ENCODE data around the gene SEC23IP. TPM values are rescaled to one million over a fixed set of nuclear protein-coding genes. Genes with fewer than 3 reads are reported as not detected.

SEC23IP gene
- total RNA-seq, 2 experiments from 2014 or later, result 60.3 to 61.4 TPM

DNA sequence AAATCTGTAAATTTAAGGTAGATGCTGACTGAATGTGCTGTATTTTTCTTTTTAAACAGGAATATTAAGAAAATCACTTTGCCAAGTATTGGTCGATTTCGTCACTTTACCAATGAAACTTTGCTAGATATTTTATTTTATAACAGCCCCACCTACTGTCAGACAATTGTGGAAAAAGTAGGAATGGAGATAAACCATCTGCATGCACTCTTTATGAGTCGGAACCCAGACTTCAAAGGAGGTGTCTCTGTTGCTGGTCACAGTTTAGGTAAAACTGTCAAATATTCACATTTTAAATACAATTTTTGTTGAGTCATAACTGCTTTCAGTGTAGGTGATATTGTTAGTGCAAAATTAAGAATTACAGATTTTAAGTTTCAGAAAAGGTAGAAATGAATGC is 25.2 kb downstream of the SEC23IP start:
- Mint-ChIP-seq H3K4me1 (ENCODE audit: low read depth) (peaks cover 7% of the 10 kb centered on the region), H3K36me3 (ENCODE audit: low read depth) (peaks cover 47% of the 10 kb centered on the region), H3K27ac (no peak overlapping the region), H3K4me3 (no peak overlapping the region), H3K9me3 (no peaks in the 10 kb centered on the region), H3K27me3 (no peaks in the 10 kb centered on the region)
- DNase-seq (no peak), ATAC-seq (no peak)
- POLR2A ChIA-PET, result no interaction called here
- TF ChIP-seq, protein P1, sequence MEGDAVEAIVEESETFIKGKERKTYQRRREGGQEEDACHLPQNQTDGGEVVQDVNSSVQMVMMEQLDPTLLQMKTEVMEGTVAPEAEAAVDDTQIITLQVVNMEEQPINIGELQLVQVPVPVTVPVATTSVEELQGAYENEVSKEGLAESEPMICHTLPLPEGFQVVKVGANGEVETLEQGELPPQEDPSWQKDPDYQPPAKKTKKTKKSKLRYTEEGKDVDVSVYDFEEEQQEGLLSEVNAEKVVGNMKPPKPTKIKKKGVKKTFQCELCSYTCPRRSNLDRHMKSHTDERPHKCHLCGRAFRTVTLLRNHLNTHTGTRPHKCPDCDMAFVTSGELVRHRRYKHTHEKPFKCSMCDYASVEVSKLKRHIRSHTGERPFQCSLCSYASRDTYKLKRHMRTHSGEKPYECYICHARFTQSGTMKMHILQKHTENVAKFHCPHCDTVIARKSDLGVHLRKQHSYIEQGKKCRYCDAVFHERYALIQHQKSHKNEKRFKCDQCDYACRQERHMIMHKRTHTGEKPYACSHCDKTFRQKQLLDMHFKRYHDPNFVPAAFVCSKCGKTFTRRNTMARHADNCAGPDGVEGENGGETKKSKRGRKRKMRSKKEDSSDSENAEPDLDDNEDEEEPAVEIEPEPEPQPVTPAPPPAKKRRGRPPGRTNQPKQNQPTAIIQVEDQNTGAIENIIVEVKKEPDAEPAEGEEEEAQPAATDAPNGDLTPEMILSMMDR (IDR thresholded peaks at IDR 0.05), result no peak
- CTCF ChIA-PET, result no interaction called here
- intact Hi-C loops (cut with micrococcal nuclease), result no loop called here

DNA sequence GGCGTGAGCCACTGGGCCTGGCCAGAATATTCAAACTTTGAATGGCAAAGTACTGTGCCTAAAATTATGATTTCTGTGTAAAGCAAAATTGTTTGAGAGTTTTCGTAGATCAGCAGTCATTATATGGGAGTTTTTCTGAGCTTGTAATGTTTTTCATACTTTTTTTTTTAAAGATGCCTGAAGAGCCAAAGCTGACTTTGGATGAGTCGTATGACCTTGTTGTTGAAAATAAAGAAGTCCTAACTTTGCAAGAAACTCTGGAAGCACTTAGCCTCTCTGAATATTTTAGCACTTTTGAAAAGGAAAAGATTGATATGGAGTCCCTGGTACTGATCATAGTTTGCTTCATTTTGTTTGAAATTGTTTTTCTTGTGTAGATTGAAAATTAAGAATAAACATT is 26.7 kb downstream of the SEC23IP start:
- H3K9me3 Mint-ChIP-seq, result no peaks in the 10 kb centered on the region
- no peak overlapping the region for H3K4me3 Mint-ChIP-seq
- CTCF ChIA-PET, result no interaction called here
- intact Hi-C loops (cut with micrococcal nuclease), result no loop called here
- TF ChIP-seq, protein P1 (IDR thresholded peaks at IDR 0.05), result no peak
- H3K27me3 Mint-ChIP-seq, result no peaks in the 10 kb centered on the region
- ATAC-seq (no peak), DNase-seq (no peak)
- peaks cover 45% of the 10 kb centered on the region for H3K36me3 Mint-ChIP-seq (ENCODE audit: low read depth)
- H3K4me1 Mint-ChIP-seq (ENCODE audit: low read depth), result peaks cover 7% of the 10 kb centered on the region
- POLR2A ChIA-PET, result no interaction called here
- peak overlapping the region; percentile 38 for H3K27ac Mint-ChIP-seq

DNA sequence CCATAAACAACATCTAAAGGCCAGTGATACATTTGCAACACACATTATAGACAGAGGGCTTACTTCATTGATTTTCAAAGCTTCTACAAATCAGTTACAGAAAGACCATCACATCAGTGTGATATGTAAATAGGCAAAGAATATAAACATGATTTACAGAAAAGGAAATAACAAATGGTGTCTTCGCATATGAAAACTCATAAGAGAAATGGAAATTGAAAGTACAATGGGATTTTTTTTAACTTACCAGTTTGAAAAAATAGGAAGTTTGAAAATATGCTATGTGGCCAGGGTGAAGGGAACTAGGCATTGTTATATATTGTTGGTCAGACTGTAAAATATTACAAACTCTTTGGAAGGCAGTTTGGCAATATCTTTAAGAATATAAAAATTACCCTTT is 27.3 kb downstream of the SEC23IP start:
- TF ChIP-seq, protein P1 (IDR thresholded peaks at IDR 0.05), result no peak
- intact Hi-C loops (cut with micrococcal nuclease), result no loop called here
- no peak overlapping the region for H3K4me3 Mint-ChIP-seq
- DNase-seq, result no peak
- no peak for ATAC-seq
- no peak overlapping the region for H3K27ac Mint-ChIP-seq
- peaks cover 7% of the 10 kb centered on the region for H3K4me1 Mint-ChIP-seq (ENCODE audit: low read depth)
- H3K9me3 Mint-ChIP-seq, result no peaks in the 10 kb centered on the region
- ChIA-PET CTCF (no interaction called here), POLR2A (no interaction called here)
- no peaks in the 10 kb centered on the region for H3K27me3 Mint-ChIP-seq
- H3K36me3 Mint-ChIP-seq (ENCODE audit: low read depth), result peaks cover 43% of the 10 kb centered on the region

DNA sequence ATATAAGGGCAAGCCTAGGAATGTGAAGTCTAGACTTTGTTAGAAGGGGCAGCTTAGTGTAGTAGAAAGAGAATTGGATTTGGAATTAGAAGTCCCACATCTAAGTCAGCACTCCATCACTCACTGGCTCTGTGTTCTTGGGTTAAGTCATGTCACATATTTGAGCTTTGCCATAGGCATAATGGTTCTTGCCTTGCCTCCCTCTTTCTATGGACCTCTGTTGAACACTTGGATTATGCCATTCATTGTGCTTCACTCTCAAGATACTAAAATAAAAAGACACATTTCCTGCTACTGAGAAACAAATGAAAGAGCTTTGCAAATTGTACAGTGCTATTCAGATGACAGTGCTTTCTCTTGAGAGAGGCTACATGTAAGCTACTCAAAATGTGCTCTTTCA is 35.9 kb downstream of the SEC23IP start:
- H3K9me3 Mint-ChIP-seq, result no peaks in the 10 kb centered on the region
- H3K27me3 Mint-ChIP-seq, result no peaks in the 10 kb centered on the region
- DNase-seq (no peak), ATAC-seq (no peak)
- peaks cover 45% of the 10 kb centered on the region for H3K36me3 Mint-ChIP-seq (ENCODE audit: low read depth)
- intact Hi-C loops (cut with micrococcal nuclease), result no loop called here
- TF ChIP-seq, protein P1 (IDR thresholded peaks at IDR 0.05), result no peak
- H3K4me1 Mint-ChIP-seq (ENCODE audit: low read depth), result no peaks in the 10 kb centered on the region
- no peak overlapping the region for H3K27ac Mint-ChIP-seq
- ChIA-PET POLR2A (no interaction called here), CTCF (interaction anchor here (0.7 to 1.3 kb wide), 2 partner anchors 69 to 191 kb away, joined by 3 read pairs; no protein-coding TSS in a partner anchor)
- H3K4me3 Mint-ChIP-seq, result no peak overlapping the region

DNA sequence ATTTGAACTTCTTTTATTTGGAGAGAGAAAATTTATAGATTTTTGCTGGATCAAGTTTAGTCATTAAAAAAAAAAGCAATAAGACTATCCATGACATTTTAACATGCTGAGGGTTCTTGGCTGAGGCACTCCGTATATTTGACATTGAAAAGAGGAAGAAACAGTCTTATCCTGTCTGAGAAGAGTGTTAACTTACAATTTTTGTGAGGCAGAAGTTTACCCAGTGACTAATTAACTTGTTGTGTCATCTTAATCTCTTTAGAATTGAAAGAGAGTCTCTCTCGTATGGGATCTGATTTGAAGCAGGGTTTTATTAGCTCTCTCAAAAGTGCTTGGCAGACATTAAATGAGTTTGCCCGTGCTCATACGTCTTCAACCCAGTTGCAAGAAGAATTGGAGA is 39.3 kb downstream of the SEC23IP start:
- ChIA-PET POLR2A (no interaction called here), CTCF (no interaction called here)
- Mint-ChIP-seq H3K9me3 (no peaks in the 10 kb centered on the region), H3K36me3 (ENCODE audit: low read depth) (peaks cover 51% of the 10 kb centered on the region), H3K27me3 (no peaks in the 10 kb centered on the region), H3K4me1 (ENCODE audit: low read depth) (no peaks in the 10 kb centered on the region), H3K4me3 (no peak overlapping the region), H3K27ac (peak overlapping the region; percentile 20)
- intact Hi-C loops (cut with micrococcal nuclease), result no loop called here
- ATAC-seq, result no peak
- TF ChIP-seq, protein P1 (IDR thresholded peaks at IDR 0.05), result no peak
- no peak for DNase-seq

Measured in activated CD8-positive, alpha-beta T cell treated with anti-CD3 and anti-CD28 coated beads for 36 hours (primary cell).